ENCODE results near the gene CACNA1F. TPM values are rescaled to one million over a fixed set of nuclear protein-coding genes. Genes with fewer than 3 reads are reported as not detected.

Gene CACNA1F
- total and polyA plus RNA-seq, 9 of the 15 experiments (the other 6 are each of a cell fraction or from before 2014, with no cell fraction given) = under 0.01 to 0.41 (median 0.03) TPM; not detected in 3

GRCh38 chrX:49190821-49191573 lies 42.1 kb downstream of the CACNA1F start (continued):
- TF ChIP-seq ATF6 (CRISPR knock-in tag; IDR thresholded peaks at IDR 0.05) (no peak), NEUROD1 (IDR thresholded peaks at IDR 0.05; ENCODE audit: borderline replicate concordance, low read depth, low read length, partially characterized antibody) (peak; percentile 97), ETV1 (tag; conservative IDR thresholded peaks at IDR 0.05; ENCODE audit: low read depth) (no peak), ESRRA (IDR thresholded peaks at IDR 0.05; ENCODE audit: borderline replicate concordance, low read depth) (peak; percentile 79), ZNF696 (CRISPR knock-in tag; conservative IDR thresholded peaks at IDR 0.05) (no peak), KAT7 (CRISPR knock-in tag; IDR thresholded peaks at IDR 0.05; ENCODE audit: borderline replicate concordance) (no peak), JUND (IDR thresholded peaks at IDR 0.05; ENCODE audit: borderline replicate concordance, low read depth, low read length) (peak; percentile 15; the same call in 1 of the 2 replicates), JUND (tag; IDR thresholded peaks at IDR 0.05; ENCODE audit: borderline replicate concordance, low read depth, low read length) (no peak), KDM5B (IDR thresholded peaks at IDR 0.05; ENCODE audit: insufficient replicate concordance, low read depth, low read length) (peak; percentile 67), FOXK2 (conservative IDR thresholded peaks at IDR 0.05 in 1 of 2, IDR thresholded peaks at IDR 0.05 in 1 of 2; ENCODE audit: low read depth in 2 of 2) (peak; percentile 50 to 80), FOS (IDR thresholded peaks at IDR 0.05; ENCODE audit: extremely low read depth, insufficient read length) (peak; percentile 90), HMGXB4 (CRISPR knock-in tag; IDR thresholded peaks at IDR 0.05) (no peak), SRF (CRISPR knock-in tag; IDR thresholded peaks at IDR 0.05) (peak in 1 of 2 experiments; percentile 57; a peak in 1 of 4 replicates)
- TF ChIP-seq, protein P1, sequence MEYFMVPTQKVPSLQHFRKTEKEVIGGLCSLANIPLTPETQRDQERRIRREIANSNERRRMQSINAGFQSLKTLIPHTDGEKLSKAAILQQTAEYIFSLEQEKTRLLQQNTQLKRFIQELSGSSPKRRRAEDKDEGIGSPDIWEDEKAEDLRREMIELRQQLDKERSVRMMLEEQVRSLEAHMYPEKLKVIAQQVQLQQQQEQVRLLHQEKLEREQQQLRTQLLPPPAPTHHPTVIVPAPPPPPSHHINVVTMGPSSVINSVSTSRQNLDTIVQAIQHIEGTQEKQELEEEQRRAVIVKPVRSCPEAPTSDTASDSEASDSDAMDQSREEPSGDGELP (CRISPR knock-in tag; IDR thresholded peaks at IDR 0.05; ENCODE audit: borderline replicate concordance) = peak; percentile 23; the same call in 1 of the 2 replicates
- TF ChIP-seq, protein P2, sequence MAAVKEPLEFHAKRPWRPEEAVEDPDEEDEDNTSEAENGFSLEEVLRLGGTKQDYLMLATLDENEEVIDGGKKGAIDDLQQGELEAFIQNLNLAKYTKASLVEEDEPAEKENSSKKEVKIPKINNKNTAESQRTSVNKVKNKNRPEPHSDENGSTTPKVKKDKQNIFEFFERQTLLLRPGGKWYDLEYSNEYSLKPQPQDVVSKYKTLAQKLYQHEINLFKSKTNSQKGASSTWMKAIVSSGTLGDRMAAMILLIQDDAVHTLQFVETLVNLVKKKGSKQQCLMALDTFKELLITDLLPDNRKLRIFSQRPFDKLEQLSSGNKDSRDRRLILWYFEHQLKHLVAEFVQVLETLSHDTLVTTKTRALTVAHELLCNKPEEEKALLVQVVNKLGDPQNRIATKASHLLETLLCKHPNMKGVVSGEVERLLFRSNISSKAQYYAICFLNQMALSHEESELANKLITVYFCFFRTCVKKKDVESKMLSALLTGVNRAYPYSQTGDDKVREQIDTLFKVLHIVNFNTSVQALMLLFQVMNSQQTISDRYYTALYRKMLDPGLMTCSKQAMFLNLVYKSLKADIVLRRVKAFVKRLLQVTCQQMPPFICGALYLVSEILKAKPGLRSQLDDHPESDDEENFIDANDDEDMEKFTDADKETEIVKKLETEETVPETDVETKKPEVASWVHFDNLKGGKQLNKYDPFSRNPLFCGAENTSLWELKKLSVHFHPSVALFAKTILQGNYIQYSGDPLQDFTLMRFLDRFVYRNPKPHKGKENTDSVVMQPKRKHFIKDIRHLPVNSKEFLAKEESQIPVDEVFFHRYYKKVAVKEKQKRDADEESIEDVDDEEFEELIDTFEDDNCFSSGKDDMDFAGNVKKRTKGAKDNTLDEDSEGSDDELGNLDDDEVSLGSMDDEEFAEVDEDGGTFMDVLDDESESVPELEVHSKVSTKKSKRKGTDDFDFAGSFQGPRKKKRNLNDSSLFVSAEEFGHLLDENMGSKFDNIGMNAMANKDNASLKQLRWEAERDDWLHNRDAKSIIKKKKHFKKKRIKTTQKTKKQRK (IDR thresholded peaks at IDR 0.05; ENCODE audit: borderline replicate concordance, low read depth, low read length) = peak; percentile 98
- TF ChIP-seq, protein P3, sequence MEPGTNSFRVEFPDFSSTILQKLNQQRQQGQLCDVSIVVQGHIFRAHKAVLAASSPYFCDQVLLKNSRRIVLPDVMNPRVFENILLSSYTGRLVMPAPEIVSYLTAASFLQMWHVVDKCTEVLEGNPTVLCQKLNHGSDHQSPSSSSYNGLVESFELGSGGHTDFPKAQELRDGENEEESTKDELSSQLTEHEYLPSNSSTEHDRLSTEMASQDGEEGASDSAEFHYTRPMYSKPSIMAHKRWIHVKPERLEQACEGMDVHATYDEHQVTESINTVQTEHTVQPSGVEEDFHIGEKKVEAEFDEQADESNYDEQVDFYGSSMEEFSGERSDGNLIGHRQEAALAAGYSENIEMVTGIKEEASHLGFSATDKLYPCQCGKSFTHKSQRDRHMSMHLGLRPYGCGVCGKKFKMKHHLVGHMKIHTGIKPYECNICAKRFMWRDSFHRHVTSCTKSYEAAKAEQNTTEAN (CRISPR knock-in tag; IDR thresholded peaks at IDR 0.05) = no peak
